HL-60 (cell line): ENCODE measurements around the gene C20orf144.

Experiments
- DNase-seq, 2 experiments: peaks; one replicate each; pipeline ENCODE4 v3.0.0-alpha.2; 2010 to 2020; ENCODE audit warnings: low read depth in 1 of 2, low spot score in 1 of 2
- H3K27ac ChIP-seq: fragments of 250-450 bp; sonication (Bioruptor Pico); replicated peaks from 2 replicates; pipeline ENCODE4 v1.5.1; 2020; ENCODE audit warnings: mild to moderate bottlenecking, moderate library complexity
- H3K27me3 ChIP-seq: fragments of 250-450 bp; sonication (Bioruptor Pico); 2 replicates; pipeline ENCODE4 v1.5.1; 2021; ENCODE audit warnings: mild to moderate bottlenecking, moderate library complexity; ENCODE audit not compliant: insufficient read depth, poor library complexity, severe bottlenecking
- H3K4me3 ChIP-seq: replicated peaks from 2 replicates; pipeline ENCODE4 v1.5.1; 2011; ENCODE audit warnings: mild to moderate bottlenecking, control low read depth, low read length; ENCODE audit not compliant: insufficient read depth
- GABPA ChIP-seq: IDR thresholded peaks from 2 replicates; pipeline ENCODE4 v1.6.1; 2012; ENCODE audit warnings: low read depth
- POLR2AphosphoS5 ChIP-seq: IDR thresholded peaks from 2 replicates; pipeline ENCODE4 v1.6.1; 2012; ENCODE audit warnings: low read depth
- REST ChIP-seq: IDR thresholded peaks from 2 replicates; pipeline ENCODE4 v1.6.1; 2012; ENCODE audit warnings: low read depth; ENCODE audit not compliant: insufficient replicate concordance
- SPI1 ChIP-seq: IDR thresholded peaks from 2 replicates; pipeline ENCODE4 v1.6.1; 2012; ENCODE audit warnings: low read depth, mild to moderate bottlenecking, borderline replicate concordance
- TF ChIP-seq, protein P1 (sequence below): IDR thresholded peaks from one replicate; pipeline ENCODE4 v1.5.1; 2011; ENCODE audit warnings: low read length, control low read depth, inconsistent platforms; ENCODE audit not compliant: insufficient read depth

C20orf144 gene

DNA sequence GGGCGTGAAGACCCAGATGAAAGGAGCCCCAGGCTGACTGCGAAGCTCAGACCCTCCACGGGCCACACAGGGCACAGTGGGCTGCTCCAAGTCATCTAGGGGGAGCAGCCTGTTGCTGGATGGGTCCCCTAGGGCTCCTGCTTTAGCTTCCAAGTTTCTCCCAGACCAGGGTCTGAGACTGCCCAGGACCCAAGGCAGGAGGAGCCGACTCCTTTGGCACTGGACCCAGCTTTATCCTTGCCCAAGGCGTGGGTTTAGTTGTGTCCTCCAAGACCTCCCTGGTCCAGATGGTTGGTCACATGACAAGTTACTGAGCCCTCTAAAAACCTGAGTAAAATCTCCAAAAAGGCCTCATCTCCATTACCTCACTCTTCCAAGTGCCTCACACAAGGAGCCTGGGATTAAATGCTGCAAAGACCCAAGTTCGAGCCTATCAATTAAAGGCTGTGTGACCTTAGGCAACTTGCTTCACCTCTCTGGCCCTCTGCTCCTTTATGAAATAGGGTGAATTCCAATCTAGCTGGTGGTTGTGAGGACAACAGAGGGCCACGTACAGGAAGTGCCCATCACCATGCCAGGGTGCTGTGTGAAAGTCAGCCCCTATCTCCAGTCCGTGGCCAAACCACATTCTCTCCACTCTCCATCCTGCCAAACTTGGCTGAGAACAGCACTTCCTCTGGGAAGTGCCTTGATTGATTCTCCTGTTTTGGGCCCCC lies 9.6 kb downstream of the C20orf144 start:
- TF ChIP-seq SPI1 (no peak), POLR2AphosphoS5 (no peak), REST (no peak), GABPA (no peak)
- TF ChIP-seq, protein P1, sequence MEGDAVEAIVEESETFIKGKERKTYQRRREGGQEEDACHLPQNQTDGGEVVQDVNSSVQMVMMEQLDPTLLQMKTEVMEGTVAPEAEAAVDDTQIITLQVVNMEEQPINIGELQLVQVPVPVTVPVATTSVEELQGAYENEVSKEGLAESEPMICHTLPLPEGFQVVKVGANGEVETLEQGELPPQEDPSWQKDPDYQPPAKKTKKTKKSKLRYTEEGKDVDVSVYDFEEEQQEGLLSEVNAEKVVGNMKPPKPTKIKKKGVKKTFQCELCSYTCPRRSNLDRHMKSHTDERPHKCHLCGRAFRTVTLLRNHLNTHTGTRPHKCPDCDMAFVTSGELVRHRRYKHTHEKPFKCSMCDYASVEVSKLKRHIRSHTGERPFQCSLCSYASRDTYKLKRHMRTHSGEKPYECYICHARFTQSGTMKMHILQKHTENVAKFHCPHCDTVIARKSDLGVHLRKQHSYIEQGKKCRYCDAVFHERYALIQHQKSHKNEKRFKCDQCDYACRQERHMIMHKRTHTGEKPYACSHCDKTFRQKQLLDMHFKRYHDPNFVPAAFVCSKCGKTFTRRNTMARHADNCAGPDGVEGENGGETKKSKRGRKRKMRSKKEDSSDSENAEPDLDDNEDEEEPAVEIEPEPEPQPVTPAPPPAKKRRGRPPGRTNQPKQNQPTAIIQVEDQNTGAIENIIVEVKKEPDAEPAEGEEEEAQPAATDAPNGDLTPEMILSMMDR, result no peak
- Histone ChIP-seq H3K4me3 (no peak overlapping the region), H3K27ac (no peak overlapping the region), H3K27me3 (no peaks in the 10 kb centered on the region)
- DNase-seq, result no peak

DNA sequence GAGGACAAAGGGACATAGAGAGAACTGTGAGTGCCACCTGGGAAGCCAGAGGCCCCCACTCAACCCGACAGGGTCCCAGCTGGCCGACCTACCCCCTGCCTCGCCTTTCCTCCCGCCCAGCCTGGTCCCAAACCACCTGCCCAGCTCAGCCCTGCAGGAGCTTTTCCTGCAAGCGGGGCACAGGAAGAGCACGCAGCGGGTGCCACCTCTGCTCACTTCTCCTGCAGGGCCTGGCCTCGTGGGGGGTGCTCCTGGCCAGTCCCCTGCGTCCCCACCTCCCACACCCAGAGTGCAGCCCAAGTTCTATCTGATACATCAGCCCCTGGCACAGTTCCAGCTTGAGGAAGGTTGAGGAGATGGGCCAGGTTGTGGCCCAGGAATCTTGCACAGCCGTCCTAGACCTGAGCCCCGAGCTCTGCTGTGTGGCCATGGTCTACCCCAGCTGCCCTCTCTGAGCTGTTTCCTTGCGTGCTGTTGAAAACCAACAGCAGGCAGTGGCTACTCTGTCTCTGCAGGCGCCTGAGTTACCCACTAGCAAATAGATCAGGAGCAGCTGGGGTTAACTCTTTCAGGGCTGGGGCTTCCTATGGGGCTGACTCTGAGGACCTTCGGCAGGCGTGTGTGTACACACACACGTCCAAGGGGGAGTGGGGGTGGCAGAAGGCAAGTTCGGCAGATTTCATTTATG lies 10.4 kb downstream of the C20orf144 start:
- Histone ChIP-seq H3K27me3 (no peaks in the 10 kb centered on the region), H3K4me3 (no peak overlapping the region), H3K27ac (no peak overlapping the region)
- TF ChIP-seq SPI1, result no peak
- TF ChIP-seq, protein P1, result no peak
- TF ChIP-seq REST, result no peak
- no peak for TF ChIP-seq POLR2AphosphoS5
- TF ChIP-seq GABPA, result no peak
- DNase-seq, result no peak

DNA sequence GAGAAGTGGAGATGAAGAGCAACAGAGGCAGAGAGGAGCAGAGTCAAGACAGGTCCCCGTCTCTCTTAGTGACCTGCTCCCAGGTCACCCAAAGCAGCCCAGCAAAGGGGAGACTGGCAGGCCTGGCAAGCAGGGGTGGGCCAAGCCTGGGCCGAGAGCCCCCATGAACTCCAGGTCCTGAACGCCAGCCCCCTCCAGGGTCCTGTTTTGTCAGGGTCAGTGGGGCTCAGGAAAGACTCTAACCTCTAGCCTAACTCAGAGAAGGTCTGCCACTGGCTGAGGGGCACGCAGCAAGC lies 10.9 kb downstream of the C20orf144 start:
- H3K4me3 ChIP-seq, result no peak overlapping the region
- DNase-seq, result no peak
- H3K27me3 ChIP-seq, result no peaks in the 10 kb centered on the region
- TF ChIP-seq SPI1 (no peak), REST (no peak), POLR2AphosphoS5 (no peak), GABPA (no peak)
- TF ChIP-seq, protein P1, result no peak
- no peak overlapping the region for H3K27ac ChIP-seq
